ELF-1 (cell line): ENCODE results near the gene HMCES.
A peak's percentile ranks its signal among the peaks of the same experiment; 100 is the strongest.

Experiments used
- DNase-seq: peaks from one replicate; pipeline ENCODE4 v3.0.0-alpha.2; 2016; ENCODE audit warnings: low read depth, low spot score

HMCES gene

GRCh38 chr3:129278439-129278965, at the start of gene HMCES:
HMCES (plus strand) TSS chr3:129278870; CDS start chr3:129279733, 863 bp downstream.
- DNase-seq, result peak; percentile 89

- DNase-seq, result peak; percentile 57
Measured at GRCh38 chr3:129228891-129229585, 49.6 kb upstream of the HMCES start.

DNA sequence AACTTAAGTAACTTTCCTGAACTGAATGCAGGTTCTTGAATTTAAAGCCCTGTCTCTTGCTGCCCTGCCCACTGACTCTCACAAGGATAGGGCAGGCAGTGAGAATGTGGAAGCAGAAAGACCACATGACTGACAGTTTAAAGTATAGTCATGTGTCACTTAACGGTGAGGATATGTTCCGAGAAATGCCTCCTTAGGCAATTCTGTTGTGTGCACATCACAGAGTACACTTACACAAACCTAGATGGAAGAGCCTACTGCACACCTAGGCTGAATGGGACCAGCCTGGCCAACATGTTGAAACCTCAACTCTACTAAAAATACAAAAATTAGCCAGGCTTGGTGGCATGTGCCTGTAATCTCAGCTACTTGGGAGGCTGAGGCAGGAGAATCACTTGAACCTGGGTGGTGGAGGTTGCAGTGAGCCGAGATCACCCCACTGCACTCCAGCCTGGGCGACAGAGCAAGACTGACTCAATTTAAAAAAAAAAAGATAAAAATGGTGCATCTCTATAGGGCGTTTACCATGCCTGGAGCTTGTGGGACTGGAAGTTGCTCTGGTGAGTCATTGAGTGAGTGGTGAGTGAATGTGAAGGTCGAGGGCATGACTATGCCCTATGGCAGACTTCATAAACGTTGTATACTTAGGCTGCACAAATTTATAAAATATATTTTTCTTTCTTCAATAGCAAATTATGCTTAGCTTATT, 48.2 kb upstream of the HMCES start:
- no peak for DNase-seq

DNA sequence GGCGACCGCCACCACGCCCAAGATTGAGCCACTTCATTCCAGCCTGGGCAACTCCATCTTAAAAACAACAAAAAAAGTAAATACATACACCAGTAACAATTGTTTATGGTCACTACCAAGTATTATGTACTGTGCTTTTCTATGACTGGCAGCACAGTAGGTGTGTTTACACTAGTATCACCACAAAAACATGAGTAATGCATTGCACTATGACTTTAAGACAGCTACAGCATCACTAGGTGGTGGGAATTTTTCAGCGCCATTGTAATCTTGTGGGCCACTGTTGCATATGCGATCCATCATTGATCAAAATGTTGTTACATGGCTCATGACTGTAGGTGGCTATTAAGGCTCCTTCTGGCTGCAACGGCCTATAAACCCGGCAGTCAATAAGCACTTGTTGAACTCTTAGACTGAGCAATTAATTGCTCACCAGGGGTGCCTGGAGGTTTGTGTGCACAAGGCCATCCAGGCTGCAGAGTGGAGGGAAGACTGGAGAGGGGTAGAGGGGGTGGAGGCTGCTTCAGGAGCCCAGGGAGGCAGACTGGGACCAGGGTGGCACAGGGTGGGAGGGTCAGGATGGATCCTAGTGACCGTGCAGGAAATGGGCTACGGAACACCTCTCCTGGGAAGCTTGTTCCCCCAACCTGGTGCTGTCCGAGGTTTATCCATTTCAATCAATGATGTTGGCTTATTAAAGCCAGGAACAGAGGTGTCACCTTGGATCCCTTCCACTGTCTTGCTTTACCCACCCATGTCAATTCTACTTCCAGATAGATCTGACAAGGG, 47.1 kb upstream of the HMCES start:
- no peak for DNase-seq

DNA sequence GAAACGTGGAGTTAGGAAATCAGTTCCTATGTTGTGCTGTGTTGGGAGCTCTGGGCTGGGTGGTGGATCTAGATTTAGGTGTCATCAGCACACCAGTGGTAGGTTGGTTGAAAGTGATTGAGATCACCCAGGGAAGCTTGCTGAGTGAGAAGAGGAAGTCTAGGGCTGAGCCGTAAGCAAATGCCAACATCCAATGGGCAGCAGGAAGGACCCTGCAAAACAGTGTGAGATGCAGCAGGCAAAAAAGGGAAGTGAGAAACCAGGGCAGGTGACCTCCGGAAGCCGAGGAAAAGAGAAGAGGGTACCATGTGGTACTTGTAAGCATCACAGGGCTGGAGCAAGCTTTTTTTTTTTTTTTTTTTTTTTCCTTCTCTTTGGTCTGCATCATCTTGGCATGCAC, 45.1 kb upstream of the HMCES start:
- DNase-seq, result no peak

DNA sequence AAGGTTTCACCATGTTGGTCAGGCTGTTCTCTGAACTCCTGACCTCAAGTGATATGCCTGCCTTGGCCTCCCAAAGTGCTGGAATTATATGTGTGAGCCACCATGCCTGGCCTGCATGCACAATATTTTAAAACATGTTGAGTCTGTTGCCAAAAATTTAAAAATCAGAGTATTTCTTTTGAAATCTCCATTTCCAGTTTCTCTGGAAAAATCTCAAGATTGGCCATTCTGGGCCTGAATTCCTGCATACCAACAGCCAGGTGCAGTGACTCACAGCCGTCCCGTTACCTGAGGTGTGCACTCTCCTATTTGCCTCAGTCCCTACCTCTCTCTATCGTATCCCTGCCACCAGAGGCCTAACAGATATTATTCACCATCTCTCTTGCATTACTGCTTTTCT, 44.2 kb upstream of the HMCES start:
- DNase-seq, result no peak

GRCh38 chr3:129235344-129235917, 43.2 kb upstream of the HMCES start:
- no peak for DNase-seq

DNA sequence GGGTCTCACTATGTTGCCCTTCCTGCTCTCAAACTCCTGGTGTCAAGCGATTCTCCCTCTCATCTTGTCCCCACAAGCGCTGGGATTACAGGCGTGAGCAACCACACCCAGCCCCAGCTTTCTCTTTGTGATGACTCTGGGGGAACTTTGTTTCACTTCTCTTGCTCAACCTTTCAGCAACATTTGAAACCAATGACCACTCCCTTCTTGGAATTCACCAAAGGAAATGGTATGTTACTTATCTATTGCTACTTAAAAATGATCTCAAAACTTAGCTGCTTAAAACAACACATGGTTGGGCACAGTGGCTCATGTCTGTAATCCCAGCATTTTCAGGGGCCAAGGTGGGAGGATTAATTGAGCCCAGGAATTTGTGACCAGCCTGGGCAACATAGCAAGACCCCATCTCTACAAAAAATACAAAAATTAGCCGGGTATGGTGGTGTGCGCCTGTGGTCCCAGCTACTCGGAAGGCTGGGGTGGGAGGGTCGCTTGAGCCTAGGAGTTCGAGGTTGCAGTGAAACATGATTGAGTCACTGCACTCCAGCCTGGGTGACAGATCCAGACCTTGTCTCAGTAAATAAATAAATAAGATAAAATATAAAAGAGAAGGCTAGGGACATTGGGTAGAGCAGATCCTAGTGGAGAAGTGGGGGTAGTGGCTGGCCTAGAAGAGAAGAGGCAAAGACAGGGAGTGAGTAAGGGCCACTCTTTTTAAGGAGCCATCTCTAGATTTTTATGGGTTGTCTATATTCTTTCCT, 39.5 kb upstream of the HMCES start:
- no peak for DNase-seq

DNA sequence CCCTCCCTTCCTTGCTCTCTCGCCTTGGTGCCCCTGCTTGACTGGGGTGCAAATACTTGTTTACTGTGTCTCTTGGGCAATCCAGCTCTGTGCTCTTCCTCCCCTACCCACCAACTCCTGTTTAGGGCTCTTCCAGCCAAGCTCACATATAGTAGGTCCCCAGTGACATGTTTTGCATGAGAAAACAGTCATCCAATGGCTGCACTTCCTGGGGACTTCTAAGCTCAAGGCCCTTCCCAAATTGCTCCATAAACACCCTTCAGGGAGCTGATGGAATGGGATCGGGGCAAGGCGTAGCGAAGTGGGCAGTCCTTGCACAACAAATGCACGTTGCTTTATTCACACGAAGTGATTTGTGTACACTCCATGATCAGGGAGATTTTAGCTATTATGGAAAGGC, 38.7 kb upstream of the HMCES start:
- peak; percentile 54 for DNase-seq

GRCh38 chr3:129240436-129240835, 38.2 kb upstream of the HMCES start:
- DNase-seq, result peak; percentile 49

GRCh38 chr3:129245141-129245540, 33.5 kb upstream of the HMCES start:
- no peak for DNase-seq

DNA sequence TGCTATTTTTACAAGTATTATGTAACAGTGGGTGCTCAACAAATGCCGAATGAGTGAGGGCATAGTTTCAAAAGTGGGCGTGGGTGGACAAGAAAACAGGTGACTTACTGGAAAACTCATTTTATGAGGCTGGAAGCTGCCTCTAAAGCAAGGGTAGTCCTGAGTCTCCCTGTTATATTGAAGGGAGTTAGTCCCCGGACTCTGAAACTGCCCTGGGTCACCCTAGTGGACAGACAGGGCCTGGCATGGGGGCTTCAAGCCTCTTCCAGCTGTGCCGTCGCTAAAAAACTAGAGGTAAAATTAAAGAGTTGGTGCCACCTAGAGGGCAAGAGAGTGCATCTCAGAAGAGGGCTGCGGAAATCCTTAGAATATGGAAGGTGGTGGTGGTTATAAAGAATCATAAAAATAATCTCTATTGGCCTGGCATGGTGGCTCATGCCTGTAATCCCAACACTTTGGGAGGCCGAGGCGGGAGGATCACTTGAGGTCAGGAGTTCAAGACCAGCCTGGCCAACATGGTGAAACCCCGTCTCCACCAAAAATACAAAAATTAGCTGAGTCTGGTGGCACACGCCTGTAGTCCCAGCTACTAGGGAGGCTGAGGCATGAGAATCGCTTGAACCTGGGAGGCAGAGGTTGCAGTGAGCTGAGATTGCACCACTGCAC, 32.9 kb upstream of the HMCES start:
- peak; percentile 93 for DNase-seq

GRCh38 chr3:129246636-129247035, 32.0 kb upstream of the HMCES start:
- DNase-seq, result no peak

DNA sequence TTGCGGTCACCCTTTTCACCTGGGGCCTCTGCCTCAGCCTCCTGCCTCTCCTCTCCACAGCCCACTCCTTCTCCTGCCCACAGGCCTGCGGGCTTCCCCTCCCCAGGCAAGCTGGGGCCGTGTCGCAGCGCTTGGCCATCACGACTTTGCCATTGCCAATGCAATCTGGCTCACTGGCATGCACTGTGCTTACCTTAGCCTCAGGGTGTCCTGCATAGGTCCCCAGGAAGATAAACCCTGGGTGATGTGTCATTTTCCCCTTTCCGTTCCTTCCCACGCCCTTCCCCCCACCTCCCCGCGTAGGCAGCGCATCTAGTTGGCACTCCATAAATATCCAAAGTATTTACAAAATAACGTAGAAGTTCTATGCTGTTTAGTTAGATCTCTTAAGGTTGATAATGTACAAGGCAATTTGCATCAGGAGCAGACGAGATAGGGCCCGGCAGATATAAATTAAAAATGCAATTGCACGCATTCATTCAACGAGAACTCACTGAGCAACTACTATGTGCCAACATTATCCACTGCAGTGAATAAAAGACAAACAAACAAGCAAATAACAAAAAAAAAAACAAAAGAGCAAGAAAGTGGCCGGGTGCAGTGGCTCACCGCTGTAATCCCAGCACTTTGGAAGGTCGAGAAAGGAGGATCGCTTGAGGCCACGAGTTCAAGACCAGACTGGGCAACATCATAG, 30.2 kb upstream of the HMCES start:
- peak; percentile 16 for DNase-seq

- DNase-seq, result peak; percentile 95
Measured at GRCh38 chr3:129249284-129250065, 29.2 kb upstream of the HMCES start, which contains the start of gene COPG1. COPG1 (plus strand) TSS chr3:129249606; CDS start chr3:129249710, 104 bp downstream.

- no peak for DNase-seq
Measured at GRCh38 chr3:129252748-129253147, 25.9 kb upstream of the HMCES start.

GRCh38 chr3:129254536-129255230, 24.0 kb upstream of the HMCES start:
- DNase-seq, result no peak

DNA sequence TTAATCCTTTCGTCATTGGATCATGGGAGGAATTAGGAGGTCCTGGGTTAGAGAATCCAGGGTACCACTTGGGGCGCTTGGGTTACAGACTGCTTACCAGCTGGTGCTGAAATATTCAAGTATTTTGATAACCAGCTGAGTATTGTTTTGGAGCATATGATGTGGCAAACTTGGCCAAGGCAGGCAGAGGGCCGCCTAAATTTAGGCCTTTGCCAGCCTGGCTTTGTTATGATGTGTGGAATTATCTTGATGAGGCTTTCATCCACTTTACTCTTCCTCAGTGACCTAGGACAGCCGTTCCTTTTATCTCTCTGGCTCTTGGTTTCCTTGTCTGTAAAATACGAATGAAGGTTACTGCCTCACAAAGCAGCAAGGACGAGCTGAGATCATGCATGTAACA, 22.4 kb upstream of the HMCES start:
- DNase-seq, result no peak
